Osteocyte (in vitro differentiated cells): ENCODE data around the gene ANGEL2. TPM values are rescaled to one million over a fixed set of nuclear protein-coding genes. Genes with fewer than 3 reads are reported as not detected.

Experiments used
- DNase-seq: peaks from one replicate; pipeline ENCODE4 v3.0.0; 2021; ENCODE audit warnings: mixed read lengths; ENCODE audit not compliant: unreplicated experiment; ENCODE audit errors: extremely low spot score
- H3K27ac Mint-ChIP-seq: one replicate; pipeline ENCODE4 v1.8.0; 2021; ENCODE audit warnings: mild to moderate bottlenecking, mixed read lengths; ENCODE audit not compliant: unreplicated experiment
- H3K27me3 Mint-ChIP-seq: one replicate; pipeline ENCODE4 v1.8.0; 2021; ENCODE audit warnings: mixed read lengths; ENCODE audit not compliant: unreplicated experiment
- H3K36me3 Mint-ChIP-seq: one replicate; pipeline ENCODE4 v1.8.0; 2021; ENCODE audit warnings: mixed read lengths; ENCODE audit not compliant: unreplicated experiment
- H3K4me1 Mint-ChIP-seq: one replicate; pipeline ENCODE4 v1.8.0; 2021; ENCODE audit warnings: mixed read lengths; ENCODE audit not compliant: unreplicated experiment
- H3K4me3 Mint-ChIP-seq: one replicate; pipeline ENCODE4 v1.8.0; 2021; ENCODE audit warnings: mild to moderate bottlenecking, moderate library complexity, mixed read lengths; ENCODE audit not compliant: unreplicated experiment
- H3K9me3 Mint-ChIP-seq: one replicate; pipeline ENCODE4 v1.8.0; 2021; ENCODE audit warnings: mixed read lengths; ENCODE audit not compliant: unreplicated experiment
- total RNA-seq: library from RNA; stranded (reverse); gene quantifications from 2 replicates; pipeline ENCODE4 v1.2.1, GENCODE V29; 2021
- TF ChIP-seq, protein P1 (sequence below): fragments of 200-600 bp; sonication (generic); IDR thresholded peaks from 2 replicates; pipeline ENCODE4 v1.5.0; 2021; ENCODE audit warnings: antibody characterized with exemption, mild to moderate bottlenecking, moderate library complexity

The ANGEL2 gene
- total RNA-seq, 1 donor from 2014 or later, result 34.7 TPM

- Mint-ChIP-seq H3K27me3 (no peaks in the 10 kb centered on the region), H3K9me3 (peaks cover 4% of the 10 kb centered on the region), H3K4me3 (no peak overlapping the region), H3K27ac (no peak overlapping the region), H3K36me3 (no peaks in the 10 kb centered on the region), H3K4me1 (peaks cover 22% of the 10 kb centered on the region)
- no peak for DNase-seq
- TF ChIP-seq, protein P1, sequence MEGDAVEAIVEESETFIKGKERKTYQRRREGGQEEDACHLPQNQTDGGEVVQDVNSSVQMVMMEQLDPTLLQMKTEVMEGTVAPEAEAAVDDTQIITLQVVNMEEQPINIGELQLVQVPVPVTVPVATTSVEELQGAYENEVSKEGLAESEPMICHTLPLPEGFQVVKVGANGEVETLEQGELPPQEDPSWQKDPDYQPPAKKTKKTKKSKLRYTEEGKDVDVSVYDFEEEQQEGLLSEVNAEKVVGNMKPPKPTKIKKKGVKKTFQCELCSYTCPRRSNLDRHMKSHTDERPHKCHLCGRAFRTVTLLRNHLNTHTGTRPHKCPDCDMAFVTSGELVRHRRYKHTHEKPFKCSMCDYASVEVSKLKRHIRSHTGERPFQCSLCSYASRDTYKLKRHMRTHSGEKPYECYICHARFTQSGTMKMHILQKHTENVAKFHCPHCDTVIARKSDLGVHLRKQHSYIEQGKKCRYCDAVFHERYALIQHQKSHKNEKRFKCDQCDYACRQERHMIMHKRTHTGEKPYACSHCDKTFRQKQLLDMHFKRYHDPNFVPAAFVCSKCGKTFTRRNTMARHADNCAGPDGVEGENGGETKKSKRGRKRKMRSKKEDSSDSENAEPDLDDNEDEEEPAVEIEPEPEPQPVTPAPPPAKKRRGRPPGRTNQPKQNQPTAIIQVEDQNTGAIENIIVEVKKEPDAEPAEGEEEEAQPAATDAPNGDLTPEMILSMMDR, result no peak
Measured at GRCh38 chr1:213055767-213056166, 40.1 kb upstream of the ANGEL2 start.

- no peaks in the 10 kb centered on the region for H3K27me3 Mint-ChIP-seq
- peaks cover 28% of the 10 kb centered on the region for H3K4me1 Mint-ChIP-seq
- H3K27ac Mint-ChIP-seq, result peak overlapping the region; percentile 32
- no peaks in the 10 kb centered on the region for H3K36me3 Mint-ChIP-seq
- DNase-seq, result no peak
- TF ChIP-seq, protein P1, result no peak
- no peak overlapping the region for H3K4me3 Mint-ChIP-seq
- peaks cover 11% of the 10 kb centered on the region for H3K9me3 Mint-ChIP-seq
Measured at GRCh38 chr1:213054733-213055591, 39.3 kb upstream of the ANGEL2 start.

GRCh38 chr1:213054142-213054541, 38.5 kb upstream of the ANGEL2 start:
- Mint-ChIP-seq H3K9me3 (peaks cover 9% of the 10 kb centered on the region), H3K4me1 (peaks cover 28% of the 10 kb centered on the region), H3K27me3 (peaks cover 2% of the 10 kb centered on the region), H3K4me3 (no peak overlapping the region), H3K27ac (no peak overlapping the region), H3K36me3 (no peaks in the 10 kb centered on the region)
- TF ChIP-seq, protein P1, result no peak
- no peak for DNase-seq

DNA sequence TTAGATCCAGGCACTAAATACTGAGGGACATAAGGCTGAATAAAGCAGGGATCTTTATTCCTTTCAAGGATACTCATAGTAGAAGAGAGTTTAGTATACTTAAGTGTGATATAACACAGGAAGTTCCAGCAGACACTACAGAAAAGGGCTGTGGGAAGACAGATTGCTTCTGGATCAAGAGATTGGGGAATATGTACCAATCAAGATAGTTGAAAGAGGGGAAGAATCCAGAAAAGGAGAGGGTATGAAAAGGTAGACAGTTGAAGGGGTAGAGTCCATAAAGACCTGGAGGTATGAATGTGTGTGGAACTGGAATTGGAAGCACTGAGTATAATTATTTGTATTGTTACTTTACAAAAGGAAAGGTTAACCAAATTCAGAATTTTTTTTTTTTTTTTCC, 37.8 kb upstream of the ANGEL2 start:
- Mint-ChIP-seq H3K27ac (no peak overlapping the region), H3K4me1 (peaks cover 28% of the 10 kb centered on the region), H3K4me3 (no peak overlapping the region), H3K27me3 (peaks cover 7% of the 10 kb centered on the region), H3K9me3 (peaks cover 7% of the 10 kb centered on the region), H3K36me3 (no peaks in the 10 kb centered on the region)
- DNase-seq, result no peak
- TF ChIP-seq, protein P1, result no peak

- TF ChIP-seq, protein P1, result no peak
- Mint-ChIP-seq H3K27ac (peak overlapping the region; percentile 96), H3K9me3 (peaks cover 11% of the 10 kb centered on the region), H3K36me3 (no peaks in the 10 kb centered on the region), H3K4me1 (peaks cover 28% of the 10 kb centered on the region), H3K4me3 (peak overlapping the region; percentile 94), H3K27me3 (peaks cover 7% of the 10 kb centered on the region)
- DNase-seq, result no peak
Measured at GRCh38 chr1:213051881-213052202, 36.2 kb upstream of the ANGEL2 start.
